GM04504 (cell line): ENCODE measurements around the gene RPS23.
A peak's percentile ranks its signal among the peaks of the same experiment; 100 is the strongest.

Experiments used
- DNase-seq: peaks from one replicate; pipeline ENCODE4 v3.0.0-alpha.2; 2012; ENCODE audit warnings: low read depth

RPS23 gene

GRCh38 chr5:82277987-82278710, at the start of gene RPS23:
Gene RPS23 (minus strand): TSS chr5:82278354. CDS start chr5:82278323, 31 bp downstream.
- DNase-seq: peak; percentile 82

DNA sequence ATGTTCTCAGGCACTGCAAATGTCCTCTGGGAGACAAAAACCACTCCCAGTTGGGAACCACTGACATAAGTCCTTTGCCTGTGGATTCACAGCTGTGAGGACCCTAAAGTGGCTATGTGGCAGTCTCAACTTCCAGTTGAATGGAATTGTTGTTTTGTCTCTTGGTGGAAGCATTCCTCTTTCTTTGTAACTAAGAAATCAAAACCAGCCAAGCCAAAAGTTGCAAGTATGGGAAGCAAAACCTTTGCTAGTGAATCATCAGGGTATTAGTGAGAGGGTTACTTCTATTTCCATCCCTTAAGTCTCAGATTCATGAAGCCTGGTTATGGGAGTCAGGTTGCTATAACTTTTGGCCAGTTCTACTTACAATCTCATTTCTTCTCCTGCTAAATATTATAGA, 49.8 kb upstream of the RPS23 start:
- DNase-seq: no peak

GRCh38 chr5:82325996-82326395, 47.8 kb upstream of the RPS23 start:
- no peak for DNase-seq

GRCh38 chr5:82325155-82325554, 47.0 kb upstream of the RPS23 start:
- no peak for DNase-seq

GRCh38 chr5:82320966-82321365, 42.8 kb upstream of the RPS23 start:
- DNase-seq: no peak

DNA sequence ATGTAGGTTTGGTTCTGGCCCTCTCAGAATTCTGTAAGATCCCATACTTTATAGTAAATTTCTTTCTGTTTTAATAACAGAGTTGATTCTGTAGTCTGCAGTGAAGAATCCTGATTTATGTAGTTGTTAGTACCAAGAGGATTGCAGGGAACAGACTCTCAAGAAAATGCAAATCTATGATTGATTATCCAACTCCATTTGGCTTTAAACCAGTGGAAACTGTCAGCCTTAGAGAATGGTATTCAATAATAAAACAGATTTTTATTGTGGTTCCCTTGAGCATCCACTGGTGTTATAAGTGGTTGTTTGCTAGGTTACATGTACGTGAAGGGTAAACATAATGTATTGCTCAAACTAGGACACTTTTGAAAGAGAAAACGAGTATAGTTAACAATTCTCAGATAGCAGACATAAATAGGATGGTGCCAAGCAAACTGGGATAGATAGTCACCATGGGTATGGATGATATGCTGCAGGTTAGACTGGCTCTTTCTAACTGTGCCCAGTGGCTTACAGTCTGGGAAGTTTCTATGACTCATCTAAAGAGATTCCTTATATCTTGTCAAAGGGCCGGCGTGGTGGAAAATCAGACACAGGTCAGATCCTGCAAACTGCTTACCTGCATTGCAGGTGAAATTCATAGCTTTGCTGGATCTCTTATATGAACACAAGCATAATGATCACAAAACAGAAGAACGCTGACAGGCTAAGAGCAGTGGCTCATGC, 41.7 kb upstream of the RPS23 start:
- no peak for DNase-seq

GRCh38 chr5:82319192-82319591, 41.0 kb upstream of the RPS23 start:
- no peak for DNase-seq

DNA sequence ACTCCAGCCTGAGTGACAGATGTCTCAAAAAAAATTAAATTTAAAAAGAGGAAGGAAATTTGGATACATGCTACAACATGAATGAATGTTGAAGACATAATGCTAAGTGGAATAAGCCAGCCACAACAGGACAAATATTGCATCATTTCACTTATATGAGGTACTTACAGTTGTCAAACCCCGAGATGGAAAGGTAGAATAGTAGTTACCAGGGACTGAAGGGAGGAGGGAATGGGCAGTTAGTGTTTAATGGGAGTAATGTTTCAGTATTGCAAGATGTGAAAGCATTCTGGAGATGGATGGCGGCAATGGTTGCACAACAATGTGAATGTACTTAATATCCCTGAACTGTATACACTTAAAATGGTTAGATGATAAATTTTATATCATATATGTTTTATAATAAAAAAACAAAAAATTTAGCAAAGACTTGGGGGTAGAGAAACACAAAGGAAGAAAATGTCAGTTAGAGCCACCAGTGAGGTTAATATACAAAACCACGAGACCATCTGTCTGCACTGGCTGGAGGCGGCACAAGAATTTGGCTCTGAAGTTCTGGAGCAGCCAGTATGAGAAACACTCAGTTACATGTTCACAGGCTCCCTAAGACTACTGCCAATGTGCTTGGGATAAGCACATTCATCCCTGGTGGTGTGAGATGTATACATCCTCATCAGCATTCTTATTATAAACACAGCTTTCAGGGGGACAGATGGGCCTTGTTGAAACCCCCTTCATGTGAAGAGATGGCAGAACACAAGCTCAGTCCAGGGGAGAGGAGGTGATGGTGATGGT, 37.0 kb upstream of the RPS23 start:
- DNase-seq: no peak

- no peak for DNase-seq
Measured at GRCh38 chr5:82313016-82313415, 34.9 kb upstream of the RPS23 start.

GRCh38 chr5:82312373-82312856, 34.3 kb upstream of the RPS23 start:
- no peak for DNase-seq

DNA sequence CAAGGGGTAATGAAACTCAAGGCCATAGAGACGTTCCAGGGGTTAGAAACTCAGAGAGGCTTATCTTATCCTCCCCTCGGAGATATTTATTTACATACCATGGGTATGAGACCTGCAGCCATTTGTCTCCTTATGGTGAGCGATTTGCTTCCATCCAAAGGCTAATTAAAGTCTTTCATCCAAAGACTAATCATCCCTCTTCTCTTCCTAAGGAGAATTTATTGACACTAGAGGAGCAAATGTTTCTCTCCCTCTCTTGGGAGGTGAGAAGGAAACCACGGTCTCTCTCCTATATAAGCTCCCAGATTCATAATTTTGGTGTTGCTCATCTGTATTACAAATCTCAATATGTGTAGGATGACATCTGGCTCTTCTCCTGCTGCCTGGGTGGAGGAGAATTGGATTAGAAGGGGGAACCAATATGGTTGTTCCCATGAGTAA, 31.0 kb upstream of the RPS23 start:
- DNase-seq: no peak

DNA sequence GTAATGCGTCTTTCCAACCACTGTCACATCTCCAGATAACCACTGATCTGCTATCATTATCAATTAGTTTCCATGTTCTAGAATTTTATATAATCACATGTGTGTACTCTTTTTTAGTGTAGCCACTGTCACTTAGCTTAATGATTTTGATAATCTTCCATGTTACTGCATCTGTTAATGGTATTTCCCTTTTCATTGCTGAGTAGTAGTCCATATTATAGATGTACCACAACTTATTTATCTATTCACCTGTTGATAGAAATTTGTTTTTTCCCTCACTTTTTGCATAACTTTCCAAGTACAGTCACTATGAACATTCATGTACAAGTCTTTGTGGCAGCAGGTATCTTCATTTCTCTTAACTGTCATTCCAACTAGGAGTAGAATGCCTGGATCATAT, 30.3 kb upstream of the RPS23 start:
- no peak for DNase-seq

- no peak for DNase-seq
Measured at GRCh38 chr5:82307451-82307850, 29.3 kb upstream of the RPS23 start.

- DNase-seq: no peak
Measured at GRCh38 chr5:82306151-82306550, 28.0 kb upstream of the RPS23 start.

- no peak for DNase-seq
Measured at GRCh38 chr5:82301190-82301589, 23.0 kb upstream of the RPS23 start.

DNA sequence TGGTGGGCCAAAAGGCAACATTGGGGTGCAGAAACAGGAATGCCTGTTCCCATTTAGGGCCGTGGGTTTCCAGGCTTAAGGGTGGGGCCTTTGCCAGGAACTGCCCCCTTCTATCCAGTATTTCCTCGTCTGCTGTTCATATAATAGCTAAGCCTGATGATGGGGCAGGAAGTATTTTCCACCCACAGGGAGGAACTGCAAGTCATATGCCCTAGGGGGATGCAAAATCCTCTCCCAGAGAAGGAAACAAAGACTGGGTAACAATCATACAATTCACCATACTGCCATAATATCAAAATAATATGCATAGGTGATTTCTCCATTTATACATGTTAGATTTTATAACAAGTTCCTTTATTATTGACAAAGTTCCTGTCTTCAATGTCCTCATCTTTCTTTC, 20.5 kb upstream of the RPS23 start:
- no peak for DNase-seq

GRCh38 chr5:82297711-82298110, 19.6 kb upstream of the RPS23 start:
- no peak for DNase-seq

DNA sequence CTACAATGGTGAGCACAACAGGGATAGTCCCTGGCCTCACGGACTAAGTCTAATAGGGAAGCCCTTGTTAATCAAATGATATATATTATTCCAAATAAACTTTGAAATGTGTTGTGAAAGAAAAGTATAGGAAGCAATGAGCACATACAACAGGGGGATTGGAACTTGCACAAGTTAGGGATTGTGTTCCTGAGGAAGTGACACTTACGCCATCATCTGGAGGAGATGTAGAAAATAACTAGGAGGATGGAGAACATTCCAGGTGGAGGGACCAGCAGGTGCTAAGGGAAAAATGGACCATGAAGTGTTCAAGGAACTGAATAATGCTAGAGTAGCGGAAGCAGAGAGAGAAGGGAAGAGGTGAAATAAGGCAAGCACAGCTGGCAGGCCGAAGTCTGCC, 18.8 kb upstream of the RPS23 start:
- DNase-seq: no peak

DNA sequence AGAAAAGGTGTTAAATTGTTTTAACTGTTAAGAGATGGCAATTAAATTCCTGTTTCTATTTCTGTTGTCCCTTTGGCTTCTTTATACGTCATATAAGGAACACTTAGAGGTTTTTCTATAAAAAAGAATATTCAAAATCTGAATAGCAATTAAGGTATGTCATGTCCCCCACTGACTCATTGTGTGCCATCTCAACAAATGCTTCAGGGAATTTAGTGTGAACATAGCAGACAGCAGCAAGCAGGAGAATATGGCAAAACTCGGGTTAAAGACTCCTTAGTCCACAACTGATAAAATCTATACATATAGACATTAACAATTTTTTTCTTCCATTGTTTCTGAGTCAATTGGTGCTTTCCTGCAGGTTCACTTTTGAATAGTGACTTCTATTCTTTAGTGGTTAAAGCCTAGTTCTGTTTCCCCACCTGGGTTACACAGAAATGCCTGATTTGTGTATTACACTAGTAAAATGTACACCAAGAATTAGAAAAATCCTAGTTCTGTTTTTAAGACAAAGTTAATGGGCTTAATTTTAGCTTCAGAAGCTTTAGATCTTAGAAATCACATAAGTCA, 17.9 kb upstream of the RPS23 start:
- no peak for DNase-seq

- no peak for DNase-seq
Measured at GRCh38 chr5:82295144-82295543, 17.0 kb upstream of the RPS23 start.

GRCh38 chr5:82291420-82291819, 13.3 kb upstream of the RPS23 start:
- no peak for DNase-seq

DNA sequence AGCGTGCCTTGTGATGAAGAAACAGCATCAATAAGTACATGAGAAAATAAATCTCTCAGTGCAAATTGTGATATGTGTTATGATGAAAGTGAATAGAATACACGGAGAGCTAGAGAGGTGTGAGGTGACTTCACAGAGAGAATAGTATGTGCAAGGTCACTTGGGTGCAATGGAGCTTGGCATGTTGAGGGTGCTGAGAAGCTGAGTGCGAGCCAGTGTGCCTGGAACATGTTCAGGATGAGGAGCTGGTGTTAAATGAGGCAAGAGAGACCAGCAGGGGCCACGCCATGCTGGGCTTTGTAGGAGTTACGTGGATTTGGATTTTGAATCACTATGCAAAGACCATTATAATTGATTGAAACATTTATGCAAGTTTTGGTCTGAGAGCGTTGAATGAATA, 12.8 kb upstream of the RPS23 start:
- DNase-seq: no peak
